Activated naive CD4-positive, alpha-beta T cell treated with anti-CD3 and anti-CD28 coated beads, Interleukin-2, amount 50 U/mL, for 24 hours (primary cell): ENCODE data around the gene GABBR2.

Experiments
- H3K27ac Mint-ChIP-seq: one replicate; pipeline ENCODE4 v1.8.0; 2021; ENCODE audit warnings: mild to moderate bottlenecking, mixed read lengths
- H3K27me3 Mint-ChIP-seq: one replicate; pipeline ENCODE4 v1.8.0; 2021; ENCODE audit warnings: mixed read lengths
- H3K36me3 Mint-ChIP-seq: one replicate; pipeline ENCODE4 v1.8.0; 2021; ENCODE audit warnings: mixed read lengths
- H3K4me1 Mint-ChIP-seq: one replicate; pipeline ENCODE4 v1.8.0; 2021; ENCODE audit warnings: mixed read lengths
- H3K4me3 Mint-ChIP-seq: one replicate; pipeline ENCODE4 v1.8.0; 2021; ENCODE audit warnings: mild to moderate bottlenecking, mixed read lengths
- H3K9me3 Mint-ChIP-seq: one replicate; pipeline ENCODE4 v1.8.0; 2021; ENCODE audit warnings: mixed read lengths

The GABBR2 gene

DNA sequence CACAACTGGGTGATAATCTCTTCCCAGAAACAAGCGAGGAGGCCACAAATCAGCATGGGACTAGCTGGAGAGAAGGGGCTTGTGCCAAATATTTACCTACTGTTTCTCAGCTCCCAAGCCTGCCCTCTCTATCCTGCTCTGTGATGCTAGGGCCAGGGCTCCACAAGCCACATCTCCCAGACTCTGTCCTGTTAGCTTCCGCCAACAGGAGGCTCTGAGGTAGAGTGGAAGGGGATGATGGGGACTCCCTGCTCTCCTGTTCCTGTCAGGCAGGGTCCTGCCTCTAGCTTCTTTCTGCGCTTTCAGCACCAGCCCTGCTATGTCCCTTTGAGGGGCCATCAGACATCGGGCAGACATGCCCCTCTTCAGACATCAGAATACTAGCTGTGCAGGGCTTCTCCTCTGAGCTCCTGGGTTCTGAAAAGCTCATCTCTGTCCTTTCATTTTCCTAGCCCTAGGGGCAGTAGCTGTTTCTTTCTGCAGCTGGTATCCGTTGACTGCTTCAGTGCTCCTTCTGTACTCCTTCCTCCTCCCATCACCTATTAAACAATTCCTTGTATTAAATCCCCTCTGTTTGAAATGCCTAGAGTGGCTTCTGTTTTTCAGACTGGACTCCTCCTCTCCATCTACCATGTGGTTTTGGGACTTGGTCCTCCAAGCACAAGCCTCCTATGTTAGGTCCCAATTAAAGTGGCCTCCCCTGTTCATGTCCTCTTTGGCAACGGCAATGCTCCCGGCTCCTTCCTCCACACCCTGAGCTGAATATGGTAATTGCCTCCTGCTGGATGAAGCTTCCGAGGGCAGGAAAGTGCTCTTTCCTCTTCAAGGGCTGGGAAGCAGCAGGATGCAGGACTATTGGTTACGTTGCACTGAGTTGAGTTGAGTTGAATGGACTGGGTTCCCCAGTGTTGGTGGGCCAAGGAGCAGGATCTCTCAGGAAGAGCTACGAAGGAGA is 292.2 kb downstream of the GABBR2 start:
- Mint-ChIP-seq H3K4me1 (no peaks in the 10 kb centered on the region), H3K27ac (no peak overlapping the region), H3K36me3 (no peaks in the 10 kb centered on the region), H3K9me3 (no peaks in the 10 kb centered on the region), H3K4me3 (no peak overlapping the region), H3K27me3 (peaks cover 7% of the 10 kb centered on the region)

DNA sequence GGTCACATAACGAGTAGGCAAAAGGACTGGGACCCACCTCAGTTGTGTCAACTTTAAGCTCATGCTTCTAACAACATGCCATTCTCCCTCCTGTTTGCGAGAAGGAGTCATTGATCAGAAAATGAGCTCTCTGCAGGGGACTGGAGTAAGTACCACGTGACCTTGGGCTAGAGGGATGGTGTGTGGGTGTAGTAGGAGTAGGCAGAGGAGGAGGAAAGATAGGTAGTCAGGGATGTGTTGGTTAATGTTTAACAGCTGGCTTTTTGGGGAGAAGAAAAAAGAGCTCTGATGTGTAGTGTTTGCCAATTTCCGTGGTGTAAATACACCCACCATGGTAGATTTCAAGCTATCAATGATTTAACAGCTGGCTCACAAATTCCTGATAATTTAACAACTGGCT is 293.0 kb downstream of the GABBR2 start:
- Mint-ChIP-seq H3K9me3 (no peaks in the 10 kb centered on the region), H3K4me1 (no peaks in the 10 kb centered on the region), H3K36me3 (no peaks in the 10 kb centered on the region), H3K27me3 (peaks cover 7% of the 10 kb centered on the region), H3K27ac (no peak overlapping the region), H3K4me3 (no peak overlapping the region)

DNA sequence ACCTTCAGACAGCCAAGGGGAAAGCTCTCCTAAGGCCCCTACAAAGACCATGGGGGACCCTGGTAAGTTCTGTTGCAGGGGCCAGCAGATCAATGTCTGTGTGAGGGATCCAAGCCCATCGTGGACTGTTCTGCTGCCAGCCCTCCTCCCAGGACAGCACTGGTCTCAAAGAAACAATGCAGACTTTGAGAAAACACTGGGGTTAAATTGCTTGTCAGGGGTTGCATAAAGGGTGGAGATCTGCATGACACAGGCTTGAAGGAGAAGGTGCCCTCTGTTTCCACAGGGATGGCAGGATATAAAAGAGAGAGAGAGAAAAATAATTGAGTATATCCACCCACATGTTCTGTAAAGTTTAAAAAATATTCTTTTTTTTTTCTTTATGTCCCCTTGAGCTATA is 295.7 kb downstream of the GABBR2 start:
- Mint-ChIP-seq H3K4me3 (no peak overlapping the region), H3K4me1 (no peaks in the 10 kb centered on the region), H3K27me3 (peaks cover 8% of the 10 kb centered on the region), H3K36me3 (no peaks in the 10 kb centered on the region), H3K27ac (no peak overlapping the region), H3K9me3 (no peaks in the 10 kb centered on the region)

DNA sequence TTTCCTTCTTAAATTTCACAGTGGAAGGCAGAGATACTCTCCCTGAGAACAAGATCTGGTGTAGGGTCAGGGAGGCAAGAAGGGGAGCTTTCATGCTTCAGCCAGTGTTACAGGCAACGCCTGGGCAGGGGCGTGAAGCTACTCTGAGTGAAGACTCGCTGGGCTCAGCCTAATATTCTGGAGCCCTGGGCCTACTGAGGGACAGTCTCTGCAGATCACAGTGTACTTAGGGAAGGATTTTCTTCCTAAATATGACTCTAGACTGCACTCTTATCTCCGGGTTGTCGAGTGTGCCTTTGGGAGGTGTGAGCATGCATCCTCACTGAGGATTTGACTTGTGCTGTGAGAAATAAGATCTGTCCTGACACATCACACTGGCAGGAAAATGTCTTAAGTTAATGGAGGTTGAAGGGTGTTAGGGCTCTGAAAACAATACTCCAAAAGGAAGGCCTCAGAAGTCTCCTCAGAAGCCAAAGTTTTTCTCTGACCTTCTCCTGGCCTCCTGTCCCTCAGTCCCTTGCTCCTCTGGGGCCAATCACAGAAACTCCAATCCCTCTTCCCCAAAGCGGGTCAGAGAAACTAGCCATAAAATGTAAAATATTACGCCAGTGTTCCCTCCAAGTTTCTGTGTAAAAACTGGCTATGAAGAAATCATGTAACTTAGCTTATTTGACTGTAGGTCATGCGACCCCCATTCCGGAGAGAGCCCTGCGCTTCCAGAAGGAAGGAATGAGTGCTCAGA is 296.5 kb downstream of the GABBR2 start:
- Mint-ChIP-seq H3K36me3 (no peaks in the 10 kb centered on the region), H3K4me3 (no peak overlapping the region), H3K4me1 (no peaks in the 10 kb centered on the region), H3K27me3 (peaks cover 8% of the 10 kb centered on the region), H3K27ac (no peak overlapping the region), H3K9me3 (no peaks in the 10 kb centered on the region)

DNA sequence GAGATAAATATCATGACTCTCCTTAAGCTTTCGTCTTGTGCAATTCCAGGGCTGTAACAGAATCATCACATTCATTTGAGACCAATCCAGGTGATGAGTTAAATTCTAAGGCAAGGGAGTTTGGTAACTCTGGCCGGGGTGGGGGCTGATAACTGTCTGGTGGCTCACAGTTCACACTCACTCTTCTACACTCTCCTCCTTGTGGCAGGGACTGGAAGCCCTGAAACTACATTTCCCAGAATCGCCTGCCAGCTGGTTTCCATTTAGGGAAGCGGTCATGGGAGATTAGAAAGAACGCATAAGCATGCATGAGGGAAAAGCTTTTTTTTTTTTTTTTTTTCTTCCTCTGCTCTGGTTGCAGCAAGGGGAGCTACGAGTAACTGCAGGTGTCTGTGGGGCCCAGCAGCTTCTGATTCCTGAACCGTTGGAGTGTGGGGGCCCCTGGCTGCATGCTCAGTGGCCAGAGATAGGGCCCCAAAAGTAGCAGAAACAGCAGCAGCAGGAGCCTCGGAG is 298.5 kb downstream of the GABBR2 start:
- H3K9me3 Mint-ChIP-seq = no peaks in the 10 kb centered on the region
- H3K27ac Mint-ChIP-seq = no peak overlapping the region
- no peaks in the 10 kb centered on the region for H3K4me1 Mint-ChIP-seq
- no peak overlapping the region for H3K4me3 Mint-ChIP-seq
- peaks cover 2% of the 10 kb centered on the region for H3K27me3 Mint-ChIP-seq
- H3K36me3 Mint-ChIP-seq = no peaks in the 10 kb centered on the region

DNA sequence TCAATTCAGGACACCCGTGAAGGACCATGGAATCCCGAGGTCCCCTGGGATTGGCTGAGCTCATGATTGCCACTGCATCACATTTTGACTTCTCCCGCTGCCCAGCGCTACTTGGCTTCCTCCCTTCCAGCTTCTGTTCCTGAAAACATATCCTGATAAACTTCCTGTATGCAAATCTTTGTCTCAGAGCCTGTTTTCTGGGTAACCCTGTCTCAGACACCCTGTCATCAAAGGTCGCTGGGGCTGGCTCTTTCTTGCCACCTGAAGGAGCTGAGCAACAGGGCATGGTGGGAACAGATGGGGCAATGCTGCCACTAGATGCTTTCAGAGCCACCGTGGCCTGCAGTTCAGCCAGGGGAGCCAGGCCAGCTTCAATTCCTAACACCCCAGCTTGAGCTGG is 299.0 kb downstream of the GABBR2 start:
- no peaks in the 10 kb centered on the region for H3K4me1 Mint-ChIP-seq
- no peak overlapping the region for H3K4me3 Mint-ChIP-seq
- no peak overlapping the region for H3K27ac Mint-ChIP-seq
- peaks cover 2% of the 10 kb centered on the region for H3K27me3 Mint-ChIP-seq
- no peaks in the 10 kb centered on the region for H3K9me3 Mint-ChIP-seq
- H3K36me3 Mint-ChIP-seq = no peaks in the 10 kb centered on the region

DNA sequence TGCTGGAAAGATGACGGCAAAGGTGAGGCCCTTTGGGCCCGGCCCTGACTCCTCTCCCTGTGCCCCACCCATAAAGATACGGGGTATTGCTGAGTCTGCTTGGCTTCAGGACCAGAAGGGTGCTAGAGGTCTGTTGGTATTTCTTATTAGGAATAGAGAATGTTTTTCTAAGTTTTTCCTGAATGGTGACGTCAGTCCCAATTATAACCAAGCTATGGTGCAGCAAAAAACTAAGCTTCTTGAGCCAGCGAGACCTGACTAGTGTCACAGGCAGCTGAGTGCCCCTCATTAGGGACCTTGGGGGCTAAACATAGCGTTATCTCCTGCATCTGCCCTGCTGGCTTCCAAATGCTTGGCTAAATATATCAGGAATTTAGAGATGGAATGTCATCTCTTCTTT is 302.3 kb downstream of the GABBR2 start:
- no peaks in the 10 kb centered on the region for H3K9me3 Mint-ChIP-seq
- H3K4me3 Mint-ChIP-seq = no peak overlapping the region
- peaks cover 3% of the 10 kb centered on the region for H3K27me3 Mint-ChIP-seq
- no peak overlapping the region for H3K27ac Mint-ChIP-seq
- no peaks in the 10 kb centered on the region for H3K36me3 Mint-ChIP-seq
- H3K4me1 Mint-ChIP-seq = no peaks in the 10 kb centered on the region

DNA sequence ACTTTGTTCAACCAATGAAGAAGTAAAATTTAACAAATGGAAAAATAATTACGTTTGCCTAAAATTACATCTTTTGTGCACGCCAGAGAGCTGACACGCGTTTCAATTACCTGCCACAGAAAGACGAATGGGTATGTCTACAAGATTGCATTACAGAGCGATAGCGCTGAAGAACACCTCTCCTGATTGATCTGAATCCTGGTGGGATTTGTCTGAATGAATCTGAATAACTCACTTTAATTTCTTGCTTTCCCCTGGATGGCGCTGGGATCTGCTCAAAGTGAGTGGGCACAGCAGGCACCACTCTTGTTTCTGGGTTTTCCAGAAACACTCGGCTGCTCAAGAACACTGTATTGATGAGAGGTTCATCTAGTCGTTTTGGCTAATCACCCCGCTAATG is 304.5 kb downstream of the GABBR2 start:
- H3K4me1 Mint-ChIP-seq = no peaks in the 10 kb centered on the region
- no peak overlapping the region for H3K27ac Mint-ChIP-seq
- peaks cover 3% of the 10 kb centered on the region for H3K27me3 Mint-ChIP-seq
- no peak overlapping the region for H3K4me3 Mint-ChIP-seq
- no peaks in the 10 kb centered on the region for H3K9me3 Mint-ChIP-seq
- no peaks in the 10 kb centered on the region for H3K36me3 Mint-ChIP-seq

DNA sequence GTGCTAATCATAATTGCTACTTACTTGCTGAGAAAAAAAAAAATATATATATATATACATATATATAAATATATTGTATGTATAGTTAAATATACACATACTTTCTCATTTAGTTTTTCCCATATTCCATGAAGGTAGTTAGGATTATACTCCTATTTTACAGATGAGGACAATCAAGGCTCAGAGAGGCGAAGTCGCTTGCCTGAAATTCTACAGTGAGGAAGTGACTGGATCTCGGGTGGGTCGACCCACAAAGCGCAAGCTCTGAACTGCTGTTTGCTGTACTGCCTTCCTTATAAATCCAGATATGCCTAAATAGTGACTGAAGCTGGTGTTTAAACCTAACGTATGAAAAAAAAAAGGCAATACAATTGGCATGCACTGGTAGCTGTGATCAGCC is 305.0 kb downstream of the GABBR2 start:
- H3K9me3 Mint-ChIP-seq = no peaks in the 10 kb centered on the region
- no peaks in the 10 kb centered on the region for H3K4me1 Mint-ChIP-seq
- H3K4me3 Mint-ChIP-seq = no peak overlapping the region
- H3K27ac Mint-ChIP-seq = no peak overlapping the region
- no peaks in the 10 kb centered on the region for H3K36me3 Mint-ChIP-seq
- peaks cover 2% of the 10 kb centered on the region for H3K27me3 Mint-ChIP-seq

DNA sequence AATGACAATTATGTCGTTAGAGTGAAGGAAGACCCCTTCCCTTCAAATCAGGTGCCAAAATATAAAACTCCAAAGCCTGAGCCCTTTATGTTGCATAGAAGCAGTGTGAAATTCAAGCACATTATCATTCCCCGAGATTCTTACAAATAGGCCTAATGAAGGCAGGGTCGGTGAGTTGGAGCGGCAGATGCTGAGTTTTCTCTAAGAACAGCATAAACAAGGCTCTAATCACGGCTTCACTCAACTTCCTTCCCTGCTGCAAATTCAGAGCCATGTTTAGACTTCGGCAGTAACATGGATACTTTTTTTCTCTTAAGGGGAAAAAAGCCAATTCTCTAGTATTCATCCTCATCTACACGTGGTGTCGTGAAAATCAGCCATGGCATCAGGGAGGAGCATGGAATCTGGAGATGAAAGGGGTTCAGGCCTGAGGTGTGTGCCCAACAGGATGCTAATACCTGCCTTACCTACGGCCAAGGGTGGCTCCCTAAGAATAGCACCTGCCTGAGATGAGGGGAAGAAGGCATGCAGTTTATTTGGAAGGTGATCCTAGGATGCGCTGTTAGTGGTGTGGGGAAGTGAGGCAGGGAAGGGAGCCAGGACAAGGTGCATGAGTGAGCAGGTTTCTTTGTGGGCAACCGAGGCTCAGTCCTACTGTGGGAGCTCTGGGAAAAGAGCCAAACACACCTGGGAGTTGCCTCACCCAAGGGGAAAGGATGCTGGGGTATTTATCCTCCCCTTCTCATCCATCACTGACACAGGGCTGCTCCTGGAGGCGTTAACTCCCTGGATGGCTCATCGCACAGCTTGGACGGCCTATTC is 306.5 kb downstream of the GABBR2 start:
- H3K4me3 Mint-ChIP-seq = no peak overlapping the region
- peaks cover 4% of the 10 kb centered on the region for H3K27me3 Mint-ChIP-seq
- no peaks in the 10 kb centered on the region for H3K36me3 Mint-ChIP-seq
- no peaks in the 10 kb centered on the region for H3K9me3 Mint-ChIP-seq
- no peaks in the 10 kb centered on the region for H3K4me1 Mint-ChIP-seq
- H3K27ac Mint-ChIP-seq = no peak overlapping the region

DNA sequence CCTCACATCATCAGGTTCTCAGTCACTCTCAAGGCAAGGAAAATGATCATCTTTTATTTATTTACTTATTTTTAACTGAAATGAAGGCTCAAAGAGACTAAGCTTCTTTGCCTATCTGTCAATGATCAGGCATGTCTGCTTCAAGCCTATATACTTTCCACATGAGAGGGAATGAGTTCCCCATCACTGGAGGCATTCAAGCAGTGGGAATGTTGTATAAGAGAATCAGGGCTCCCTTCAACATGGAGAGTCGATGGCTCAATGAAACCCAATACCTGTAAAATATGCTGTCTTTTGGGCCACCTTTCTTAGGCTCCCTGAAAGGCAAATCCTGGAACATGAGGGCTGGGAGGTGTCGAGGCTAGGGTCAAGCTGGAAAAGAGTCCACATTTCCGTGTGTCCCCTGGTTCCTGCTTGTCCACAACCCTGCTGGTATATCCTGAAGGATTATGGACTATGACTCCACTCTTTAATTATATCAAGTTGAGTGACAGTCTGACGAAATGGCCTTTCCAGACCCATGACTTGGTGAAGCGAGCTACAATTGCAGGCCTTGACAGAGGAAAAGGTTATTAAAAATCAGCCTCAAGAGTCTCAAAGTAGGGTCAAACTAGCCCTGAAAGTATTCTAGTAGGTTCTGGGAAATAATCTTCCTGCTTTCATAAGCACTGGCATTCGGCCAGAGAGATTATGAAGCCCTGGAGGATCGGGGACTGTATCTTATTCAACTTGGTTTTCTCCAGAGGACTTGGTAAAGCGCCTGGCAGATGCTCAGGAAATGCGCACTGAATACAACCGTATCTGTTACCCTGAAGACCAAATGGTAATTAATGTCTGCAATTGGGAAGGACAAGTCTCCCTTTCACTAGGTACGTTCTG is 307.4 kb downstream of the GABBR2 start:
- Mint-ChIP-seq H3K4me3 (no peak overlapping the region), H3K27me3 (peaks cover 6% of the 10 kb centered on the region), H3K9me3 (no peaks in the 10 kb centered on the region), H3K27ac (no peak overlapping the region), H3K4me1 (no peaks in the 10 kb centered on the region), H3K36me3 (no peaks in the 10 kb centered on the region)

DNA sequence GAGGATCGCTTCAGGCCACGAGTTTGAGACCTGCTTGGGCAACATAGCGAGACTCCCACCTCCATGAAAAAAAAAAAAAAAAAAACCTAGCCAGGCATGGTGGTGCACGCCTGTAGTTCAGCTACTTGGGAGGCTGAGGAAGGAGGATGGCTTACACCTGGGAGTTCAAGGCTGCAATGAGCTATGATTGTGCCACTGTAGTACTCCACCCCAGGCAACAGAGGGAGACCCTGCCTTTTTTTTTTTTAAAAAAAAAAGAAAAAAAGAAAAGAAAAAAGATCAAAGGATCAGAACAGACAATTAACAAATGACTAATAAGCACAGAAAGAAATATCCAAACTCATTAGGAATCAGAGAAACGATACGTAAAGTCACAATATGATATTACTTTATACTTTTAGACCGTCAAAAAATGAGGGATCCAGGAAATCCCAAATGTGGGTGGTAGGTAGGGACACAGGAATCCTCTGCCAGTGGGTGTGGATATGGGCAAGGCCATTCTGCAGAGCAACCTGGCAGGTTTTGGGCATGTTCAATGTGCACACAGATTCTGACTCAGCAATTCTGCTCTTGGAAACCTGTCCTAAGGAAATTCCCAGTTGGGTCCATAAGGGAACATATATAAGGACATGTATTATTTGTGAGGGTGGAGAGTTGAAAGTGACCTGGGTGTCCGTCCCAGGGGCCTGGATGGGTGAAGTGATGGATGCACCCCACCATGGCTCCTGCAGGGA is 308.6 kb downstream of the GABBR2 start:
- Mint-ChIP-seq H3K27ac (no peak overlapping the region), H3K27me3 (peaks cover 7% of the 10 kb centered on the region)

DNA sequence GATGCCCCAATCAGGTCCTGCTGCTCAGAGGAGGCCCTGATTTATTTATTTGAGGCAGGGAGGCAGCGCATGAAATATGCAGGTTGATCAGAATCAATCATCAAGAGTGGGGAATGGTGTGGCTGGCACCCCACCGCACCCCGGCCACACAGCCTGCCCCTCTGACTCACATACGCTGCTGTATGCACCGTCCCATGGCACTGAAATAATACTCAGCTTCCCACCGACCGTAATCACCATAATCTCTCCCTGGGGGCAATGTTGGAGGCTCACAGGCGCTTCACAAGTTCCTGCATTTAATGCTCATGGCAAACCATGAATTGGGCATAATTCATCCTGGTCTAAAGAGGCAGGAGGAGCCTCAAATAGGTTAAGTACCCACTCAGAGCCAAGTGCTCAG is 312.1 kb downstream of the GABBR2 start:
- Mint-ChIP-seq H3K36me3 (no peaks in the 10 kb centered on the region), H3K9me3 (no peaks in the 10 kb centered on the region), H3K27ac (no peak overlapping the region), H3K27me3 (peaks cover 7% of the 10 kb centered on the region), H3K4me1 (peaks cover 7% of the 10 kb centered on the region), H3K4me3 (no peak overlapping the region)

More for the DNA sequence above, 308.6 kb downstream of the GABBR2 start:
- no peak overlapping the region for H3K4me3 Mint-ChIP-seq
- H3K4me1 Mint-ChIP-seq = no peaks in the 10 kb centered on the region
- no peaks in the 10 kb centered on the region for H3K36me3 Mint-ChIP-seq
- no peaks in the 10 kb centered on the region for H3K9me3 Mint-ChIP-seq

DNA sequence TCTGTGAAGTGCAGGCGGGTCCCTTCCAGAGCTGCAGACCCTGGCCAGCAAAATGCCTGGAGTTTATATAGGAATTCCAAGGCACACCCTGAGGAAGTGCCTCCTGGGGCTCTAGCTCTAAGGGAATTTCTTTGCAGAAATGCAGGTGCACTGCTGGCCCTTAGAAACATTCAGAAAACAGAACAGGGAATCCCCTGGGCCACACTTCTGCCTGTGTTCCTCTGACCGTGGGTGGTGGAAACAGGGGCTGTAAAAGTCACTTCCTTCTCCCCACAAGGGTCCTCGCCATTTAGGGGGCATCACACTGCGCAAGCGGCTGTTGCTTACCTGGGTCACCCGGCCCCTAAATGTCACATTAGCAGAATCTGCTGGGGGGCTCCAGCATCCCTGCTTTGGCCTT is 312.5 kb downstream of the GABBR2 start:
- Mint-ChIP-seq H3K4me1 (peaks cover 11% of the 10 kb centered on the region), H3K9me3 (no peaks in the 10 kb centered on the region), H3K27ac (no peak overlapping the region), H3K4me3 (no peak overlapping the region), H3K27me3 (peaks cover 7% of the 10 kb centered on the region), H3K36me3 (no peaks in the 10 kb centered on the region)
